Measurements from ENCODE around the gene DUS2. TPM values are rescaled to one million over a fixed set of nuclear protein-coding genes. Genes with fewer than 3 reads are reported as not detected.
A peak's percentile ranks its signal among the peaks of the same experiment; 100 is the strongest.
"Not testable (repeated sequence)": the region's sequence is repeated elsewhere in the genome, so short reads cannot be mapped to it uniquely, and the experiment has no call there.

Gene DUS2
- total RNA-seq, 4 donors from 2014 or later: 8.4 to 12.5 (median 9.7) TPM

DNA sequence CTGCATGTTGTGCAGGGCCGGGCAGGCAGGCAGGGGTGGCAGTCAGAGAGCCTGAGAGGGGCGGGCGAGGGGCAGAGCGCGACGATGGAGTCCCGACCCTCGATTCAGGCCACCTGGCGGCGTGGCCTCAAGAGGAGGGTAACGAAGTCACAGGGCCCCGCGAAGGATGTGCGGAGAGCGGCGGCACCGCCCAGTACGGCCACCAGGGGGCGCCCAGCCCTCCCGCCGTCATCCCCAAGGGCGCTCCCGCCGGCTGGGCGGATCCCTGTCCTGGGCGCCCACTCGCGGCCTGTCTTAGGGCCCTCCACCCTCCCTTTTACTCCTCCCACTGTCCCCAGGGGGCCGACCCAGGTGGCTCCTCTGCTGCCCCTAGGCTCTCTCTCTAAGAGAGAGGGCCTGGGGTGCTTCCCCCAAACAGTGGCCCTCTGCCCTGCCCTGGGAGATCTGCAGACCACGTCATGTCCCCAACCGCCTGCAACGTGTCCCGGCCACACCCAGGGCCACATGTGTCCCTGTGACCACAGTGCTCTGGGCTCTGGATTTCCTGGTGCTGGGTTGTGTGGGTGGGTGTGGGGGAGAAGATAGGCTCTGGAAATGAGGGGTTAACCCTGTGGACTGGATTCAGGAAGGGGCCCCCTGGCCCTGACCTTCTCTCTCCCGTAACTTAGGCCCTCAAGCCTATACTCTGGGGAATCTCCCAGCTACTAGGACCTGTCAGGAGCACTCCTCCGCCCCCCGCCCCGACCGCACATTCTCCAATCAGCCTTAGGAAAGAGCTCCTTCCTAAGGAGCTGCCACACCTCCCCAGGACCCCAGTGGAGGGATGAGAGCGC, 29.7 kb upstream of the DUS2 start:
- DNase-seq (ENCODE audit: extremely low spot score): no peak
- Histone ChIP-seq H3K36me3 (no peaks in the 10 kb centered on the region), H3K4me1 (peaks cover 10 to 15% (median 13%) of the 10 kb centered on the region in 4 donors), H3K27ac (replicated peaks in 1 of 4) (peak overlapping the region; percentile 45 to 60 (median 49)), H3K4me3 (peak overlapping the region; percentile 42 to 55 (median 46)), H3K27me3 (no peaks in the 10 kb centered on the region), H3K9me3 (no peaks in the 10 kb centered on the region)
- WGBS: 6% methylated on average over 16 of the region's 39 CpGs
- TF ChIP-seq EP300 (IDR thresholded peaks at IDR 0.05) (no peak), POLR2AphosphoS5 (IDR thresholded peaks at IDR 0.05) (peak; percentile 46 to 50), POLR2A (IDR thresholded peaks at IDR 0.05; ENCODE audit: low read depth) (peak; percentile 9)
- TF ChIP-seq, protein P1, sequence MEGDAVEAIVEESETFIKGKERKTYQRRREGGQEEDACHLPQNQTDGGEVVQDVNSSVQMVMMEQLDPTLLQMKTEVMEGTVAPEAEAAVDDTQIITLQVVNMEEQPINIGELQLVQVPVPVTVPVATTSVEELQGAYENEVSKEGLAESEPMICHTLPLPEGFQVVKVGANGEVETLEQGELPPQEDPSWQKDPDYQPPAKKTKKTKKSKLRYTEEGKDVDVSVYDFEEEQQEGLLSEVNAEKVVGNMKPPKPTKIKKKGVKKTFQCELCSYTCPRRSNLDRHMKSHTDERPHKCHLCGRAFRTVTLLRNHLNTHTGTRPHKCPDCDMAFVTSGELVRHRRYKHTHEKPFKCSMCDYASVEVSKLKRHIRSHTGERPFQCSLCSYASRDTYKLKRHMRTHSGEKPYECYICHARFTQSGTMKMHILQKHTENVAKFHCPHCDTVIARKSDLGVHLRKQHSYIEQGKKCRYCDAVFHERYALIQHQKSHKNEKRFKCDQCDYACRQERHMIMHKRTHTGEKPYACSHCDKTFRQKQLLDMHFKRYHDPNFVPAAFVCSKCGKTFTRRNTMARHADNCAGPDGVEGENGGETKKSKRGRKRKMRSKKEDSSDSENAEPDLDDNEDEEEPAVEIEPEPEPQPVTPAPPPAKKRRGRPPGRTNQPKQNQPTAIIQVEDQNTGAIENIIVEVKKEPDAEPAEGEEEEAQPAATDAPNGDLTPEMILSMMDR (IDR thresholded peaks at IDR 0.05): peak in 2 of 3 experiments; percentile 97 to 99
- intact Hi-C loops (cut with DNase I): loop anchor here (5.0 kb wide), 2 partner anchors 49 to 234 kb away; no protein-coding TSS in a partner anchor

DNA sequence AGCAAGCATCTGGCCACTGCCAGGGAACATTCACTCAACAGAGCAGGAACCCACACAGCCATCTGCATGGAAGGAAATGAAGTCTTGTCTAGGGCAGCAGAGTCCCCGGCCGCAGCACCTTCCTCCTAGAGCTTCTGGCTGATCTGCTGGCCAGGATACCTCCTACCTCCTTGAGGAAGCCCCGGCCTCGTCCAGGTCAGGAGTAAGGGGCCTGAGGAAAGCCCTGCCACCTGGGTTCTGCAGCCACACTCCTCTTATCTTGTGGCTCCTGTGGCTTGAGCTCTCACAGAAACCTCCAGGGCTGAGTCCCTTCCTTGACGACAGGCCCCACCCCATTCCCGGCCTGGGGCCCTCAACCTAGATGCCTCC, 29.1 kb upstream of the DUS2 start:
- H3K27me3 ChIP-seq; DNase-seq (ENCODE audit: extremely low spot score); H3K9me3 ChIP-seq; H3K36me3 ChIP-seq: not testable (repeated sequence)
- peaks cover 10 to 15% (median 13%) of the 10 kb centered on the region in 4 donors for H3K4me1 ChIP-seq
- intact Hi-C loops (cut with DNase I): loop anchor here (5.0 kb wide), 2 partner anchors 48 to 233 kb away; no protein-coding TSS in a partner anchor
- peak overlapping the region; percentile 45 to 60 (median 49) for H3K27ac ChIP-seq (replicated peaks in 1 of 4)
- peak overlapping the region in 2 of 4 donors; percentile 42 to 46 for H3K4me3 ChIP-seq
- 83% methylated on average over 2 of the region's 6 CpGs for whole genome bisulfite sequencing

DNA sequence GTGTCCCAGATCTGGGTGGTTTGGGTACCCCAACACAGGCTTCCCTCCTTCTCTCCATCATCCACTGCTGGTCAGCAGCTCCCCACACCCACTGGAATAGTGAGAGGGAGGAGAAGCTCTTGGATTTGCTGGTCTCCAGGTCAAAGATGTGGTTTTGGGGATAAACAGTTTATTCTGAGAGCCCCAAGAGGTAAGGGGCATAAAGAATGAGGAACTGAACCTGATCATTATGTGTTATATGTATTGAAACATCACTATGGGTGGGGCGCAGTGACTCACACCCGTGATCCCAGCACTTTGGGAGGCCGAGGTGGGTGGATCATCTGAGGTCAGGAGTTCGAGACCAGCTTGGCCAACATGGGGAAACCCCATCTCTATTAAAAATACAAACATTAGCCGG, 27.7 kb upstream of the DUS2 start:
- Histone ChIP-seq H3K4me3 (no peak overlapping the region), H3K36me3 (no peaks in the 10 kb centered on the region), H3K27ac (replicated peaks in 1 of 4) (no peak overlapping the region), H3K4me1 (peaks cover 12 to 25% (median 15%) of the 10 kb centered on the region in 4 donors), H3K27me3 (no peaks in the 10 kb centered on the region), H3K9me3 (no peaks in the 10 kb centered on the region)
- intact Hi-C loops (cut with DNase I): no loop called here
- TF ChIP-seq, protein P1 (IDR thresholded peaks at IDR 0.05): no peak
- TF ChIP-seq POLR2A (IDR thresholded peaks at IDR 0.05; ENCODE audit: low read depth) (no peak), POLR2AphosphoS5 (IDR thresholded peaks at IDR 0.05) (no peak)
- DNase-seq (ENCODE audit: extremely low spot score): no peak
- WGBS: 81% methylated on average over 5 of the region's 5 CpGs

DNA sequence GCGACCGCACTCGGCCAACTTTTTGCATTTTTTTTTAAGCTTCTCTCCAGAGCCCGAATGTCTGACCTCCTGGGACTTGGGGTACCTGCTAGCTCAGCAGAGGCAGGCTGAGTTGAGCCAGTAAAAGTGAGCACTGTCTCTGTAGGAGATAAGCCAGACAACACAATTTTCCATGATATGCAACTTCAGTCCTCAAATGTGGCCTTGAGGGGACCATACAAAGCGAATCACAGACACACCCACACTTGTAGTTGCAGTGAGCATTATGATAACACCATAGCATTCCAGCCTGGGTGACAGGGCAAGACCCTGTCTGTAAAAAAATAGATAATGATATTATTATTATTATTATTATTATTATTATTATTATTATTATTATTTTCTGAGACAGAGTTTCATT, 26.4 kb upstream of the DUS2 start:
- no peak for DNase-seq (ENCODE audit: extremely low spot score)
- Histone ChIP-seq H3K27me3 (no peaks in the 10 kb centered on the region), H3K4me3 (no peak overlapping the region), H3K4me1 (peaks cover 12 to 31% (median 15%) of the 10 kb centered on the region in 4 donors), H3K27ac (replicated peaks in 1 of 4) (no peak overlapping the region), H3K9me3 (no peaks in the 10 kb centered on the region), H3K36me3 (no peaks in the 10 kb centered on the region)
- intact Hi-C loops (cut with DNase I): no loop called here
- 89% methylated on average over 5 of the region's 5 CpGs for WGBS
- TF ChIP-seq POLR2A (IDR thresholded peaks at IDR 0.05; ENCODE audit: low read depth) (no peak), EP300 (IDR thresholded peaks at IDR 0.05) (no peak), POLR2AphosphoS5 (IDR thresholded peaks at IDR 0.05) (no peak)
- TF ChIP-seq, protein P1 (IDR thresholded peaks at IDR 0.05): no peak

DNA sequence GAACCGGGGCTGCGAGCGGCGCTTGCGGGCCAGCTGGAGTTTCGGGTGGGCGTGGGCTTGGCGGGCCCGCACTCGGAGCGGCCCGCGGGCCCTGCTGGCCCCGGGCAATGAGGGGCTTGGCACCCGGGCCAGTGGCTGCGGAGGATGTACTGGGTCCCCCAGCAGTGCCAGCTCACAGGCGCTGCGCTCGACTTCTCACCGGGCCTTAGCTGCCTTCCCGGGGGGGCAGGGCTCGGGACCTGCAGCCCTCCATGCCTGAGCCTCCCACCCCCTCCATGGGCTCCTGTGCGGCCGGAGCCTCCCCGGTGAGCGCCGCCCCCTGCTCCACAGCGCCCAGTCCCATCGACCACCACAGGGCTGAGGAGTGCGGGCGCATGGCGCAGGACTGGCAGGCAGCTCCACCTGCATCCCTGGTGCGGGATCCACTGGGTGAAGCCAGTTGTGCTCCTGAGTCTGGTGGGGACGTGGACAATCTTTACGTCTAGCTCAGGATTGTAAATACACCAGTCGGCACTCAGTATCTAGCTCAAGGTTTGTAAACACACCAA, 24.8 kb upstream of the DUS2 start:
- H3K27ac ChIP-seq (replicated peaks in 1 of 4); DNase-seq (ENCODE audit: extremely low spot score); H3K27me3 ChIP-seq; intact Hi-C loops (cut with DNase I); H3K4me3 ChIP-seq; H3K9me3 ChIP-seq; H3K36me3 ChIP-seq: not testable (repeated sequence)
- H3K4me1 ChIP-seq: peaks cover 6 to 24% (median 9%) of the 10 kb centered on the region in 4 donors
- 92% methylated on average over 17 of the region's 36 CpGs for WGBS

Measured in esophagus muscularis mucosa (tissue), 4 donors.